ENCODE results near the gene SLFN11. TPM values are rescaled to one million over a fixed set of nuclear protein-coding genes. Genes with fewer than 3 reads are reported as not detected.

SLFN11 gene
- total and polyA plus RNA-seq, 12 donors, result 4.3 to 25.7 (median 17.1) TPM

GRCh38 chr17:35372846-35373533 lies 431 bp downstream of the SLFN11 start:
- intact Hi-C loops (cut with DNase I), result loop anchor here in 4 of 10 donors (10.0 kb wide), 4 partner anchors 58 to 162 kb away; partner anchors contain the start of genes SLFN12 (in 2 of the 4) and SLFN12L (in 2 of the 4)
- peak overlapping the region; percentile 93 to 99 (median 97) for H3K27ac ChIP-seq
- H3K9me3 ChIP-seq, result peaks cover 0 to 21% (median 12%) of the 10 kb centered on the region in 11 donors
- peaks cover 0 to 17% (median 0%) of the 10 kb centered on the region in 7 donors for H3K27me3 ChIP-seq
- H3K4me3 ChIP-seq, result peak overlapping the region; percentile 50 to 76 (median 70)
- peak in 5 of 8 donors; percentile 4 to 65 (median 13) for ATAC-seq
- 1 to 2% methylated on average over 17 to 25 of the region's 25 CpGs for WGBS, 2 donors
- TF ChIP-seq, protein P1, sequence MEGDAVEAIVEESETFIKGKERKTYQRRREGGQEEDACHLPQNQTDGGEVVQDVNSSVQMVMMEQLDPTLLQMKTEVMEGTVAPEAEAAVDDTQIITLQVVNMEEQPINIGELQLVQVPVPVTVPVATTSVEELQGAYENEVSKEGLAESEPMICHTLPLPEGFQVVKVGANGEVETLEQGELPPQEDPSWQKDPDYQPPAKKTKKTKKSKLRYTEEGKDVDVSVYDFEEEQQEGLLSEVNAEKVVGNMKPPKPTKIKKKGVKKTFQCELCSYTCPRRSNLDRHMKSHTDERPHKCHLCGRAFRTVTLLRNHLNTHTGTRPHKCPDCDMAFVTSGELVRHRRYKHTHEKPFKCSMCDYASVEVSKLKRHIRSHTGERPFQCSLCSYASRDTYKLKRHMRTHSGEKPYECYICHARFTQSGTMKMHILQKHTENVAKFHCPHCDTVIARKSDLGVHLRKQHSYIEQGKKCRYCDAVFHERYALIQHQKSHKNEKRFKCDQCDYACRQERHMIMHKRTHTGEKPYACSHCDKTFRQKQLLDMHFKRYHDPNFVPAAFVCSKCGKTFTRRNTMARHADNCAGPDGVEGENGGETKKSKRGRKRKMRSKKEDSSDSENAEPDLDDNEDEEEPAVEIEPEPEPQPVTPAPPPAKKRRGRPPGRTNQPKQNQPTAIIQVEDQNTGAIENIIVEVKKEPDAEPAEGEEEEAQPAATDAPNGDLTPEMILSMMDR (IDR thresholded peaks at IDR 0.05), result no peak
- peaks cover 0 to 76% (median 26%) of the 10 kb centered on the region in 9 donors for H3K4me1 ChIP-seq
- peaks cover 0 to 13% (median 6%) of the 10 kb centered on the region in 9 donors for H3K36me3 ChIP-seq
- peak in 1 of 2 donors; percentile 20 for DNase-seq

DNA sequence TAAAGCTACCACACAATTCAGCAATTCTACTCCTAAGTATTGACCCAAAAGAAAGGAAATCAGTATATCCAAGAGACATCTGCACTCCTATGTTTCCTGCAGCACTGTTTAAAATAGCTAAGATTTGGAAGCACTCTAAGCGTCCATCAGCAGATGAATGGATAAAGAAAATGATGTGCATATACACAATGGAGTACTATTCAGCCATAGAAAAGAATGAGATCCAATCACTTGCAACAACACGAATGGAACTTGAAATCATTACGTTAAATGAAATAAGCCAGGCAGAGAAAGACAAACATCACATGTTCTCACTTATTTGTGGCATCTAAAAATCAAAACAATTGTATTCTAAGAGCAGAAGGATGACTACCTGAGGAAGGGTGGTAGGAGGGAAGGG lies 1.5 kb downstream of the SLFN11 start:
- Histone ChIP-seq H3K9me3 (peaks cover 0 to 21% (median 12%) of the 10 kb centered on the region in 11 donors), H3K27ac (no peak overlapping the region), H3K4me1 (peaks cover 0 to 76% (median 26%) of the 10 kb centered on the region in 9 donors), H3K4me3 (peak overlapping the region in 8 of 10 donors; percentile 50 to 76 (median 70)), H3K36me3 (peaks cover 0 to 15% (median 6%) of the 10 kb centered on the region in 9 donors), H3K27me3 (peaks cover 0 to 17% (median 0%) of the 10 kb centered on the region in 7 donors)
- 51 to 55% methylated on average over 3 of the region's 3 CpGs for WGBS, 2 donors
- ATAC-seq, result no peak
- intact Hi-C loops (cut with DNase I), result loop anchor here in 4 of 10 donors (10.0 kb wide), 4 partner anchors 57 to 163 kb away; partner anchors contain the start of genes SLFN12 (in 2 of the 4) and SLFN12L (in 2 of the 4)
- DNase-seq, result no peak
- TF ChIP-seq, protein P1 (IDR thresholded peaks at IDR 0.05), result no peak

- ATAC-seq (peak in 7 of 8 donors; percentile 79 to 94 (median 87)), DNase-seq (peak in 1 of 2 donors; percentile 26)
- Histone ChIP-seq H3K4me1 (peaks cover 0 to 55% (median 10%) of the 10 kb centered on the region in 9 donors), H3K27ac (peak overlapping the region in 1 of 10 donors; percentile 57), H3K4me3 (no peak overlapping the region), H3K9me3 (peaks cover 0 to 21% (median 12%) of the 10 kb centered on the region in 11 donors), H3K27me3 (peaks cover 0 to 4% (median 0%) of the 10 kb centered on the region in 7 donors), H3K36me3 (peaks cover 0 to 52% (median 7%) of the 10 kb centered on the region in 9 donors)
- WGBS, 2 donors, result 50 to 53% methylated on average over 4 of the region's 4 CpGs
- intact Hi-C loops (cut with DNase I), result loop anchor here in 2 of 10 donors (10.0 kb wide), 2 partner anchors 53 to 117 kb away; no protein-coding TSS in a partner anchor
- TF ChIP-seq, protein P1 (IDR thresholded peaks at IDR 0.05), result no peak
Observed at GRCh38 chr17:35368081-35368830, 5.2 kb downstream of the SLFN11 start.

DNA sequence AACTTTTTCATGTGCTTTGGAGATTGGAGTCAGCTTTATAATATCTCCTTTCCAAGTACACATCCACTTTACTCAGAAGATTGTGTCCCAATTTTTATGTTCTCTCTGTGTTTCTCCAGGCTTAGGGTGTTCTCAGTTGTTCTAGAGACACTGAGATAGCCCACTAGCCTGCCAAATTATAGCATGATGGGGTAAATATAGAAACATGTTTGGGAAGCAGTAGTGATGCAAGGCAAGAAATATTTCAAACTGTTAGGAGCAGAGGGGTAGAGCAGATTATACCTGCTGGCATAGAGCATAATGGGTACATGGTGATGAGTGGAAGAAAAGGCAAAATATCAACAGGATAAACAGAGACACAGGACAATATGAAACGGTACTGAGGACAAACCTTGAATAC lies 12.4 kb downstream of the SLFN11 start:
- peaks cover 0 to 55% (median 23%) of the 10 kb centered on the region in 9 donors for H3K4me1 ChIP-seq
- H3K9me3 ChIP-seq, result no peaks in the 10 kb centered on the region
- DNase-seq (no peak), ATAC-seq (peak in 5 of 8 donors; percentile 16 to 82 (median 33))
- H3K4me3 ChIP-seq, result no peak overlapping the region
- no peak overlapping the region for H3K27ac ChIP-seq
- TF ChIP-seq, protein P1 (IDR thresholded peaks at IDR 0.05), result no peak
- 33 to 58% methylated on average over 1 of the region's 1 CpG for WGBS, 2 donors
- intact Hi-C loops (cut with DNase I), result loop anchor here in 2 of 10 donors (10.0 kb wide), 2 partner anchors 46 to 124 kb away; no protein-coding TSS in a partner anchor
- no peaks in the 10 kb centered on the region for H3K27me3 ChIP-seq
- peaks cover 0 to 97% (median 23%) of the 10 kb centered on the region in 9 donors for H3K36me3 ChIP-seq

Data from heart right ventricle (tissue), 16 donors.